AG08396 (cell line): ENCODE results near the gene PTGER2.

Source experiments
- DNase-seq: peaks from one replicate; pipeline ENCODE4 v3.0.0; 2012; ENCODE audit warnings: low spot score, mixed read lengths

The PTGER2 gene

GRCh38 chr14:52305014-52305413 lies 9.1 kb upstream of the PTGER2 start:
- no peak for DNase-seq

GRCh38 chr14:52307376-52307775 lies 6.7 kb upstream of the PTGER2 start:
- DNase-seq = no peak

- no peak for DNase-seq
Measured at GRCh38 chr14:52307905-52308304, 6.2 kb upstream of the PTGER2 start.

- DNase-seq = no peak
Measured at GRCh38 chr14:52310541-52310940, 3.6 kb upstream of the PTGER2 start.

GRCh38 chr14:52312931-52313355 lies 1.2 kb upstream of the PTGER2 start:
- peak; percentile 36 for DNase-seq

GRCh38 chr14:52313462-52313861 lies 650 bp upstream of the PTGER2 start:
- DNase-seq = no peak

GRCh38 chr14:52314595-52315354 lies 663 bp downstream of the PTGER2 start:
- peak; percentile 39 for DNase-seq

- DNase-seq = peak; percentile 30
Measured at GRCh38 chr14:52315355-52315718, 1.2 kb downstream of the PTGER2 start.

GRCh38 chr14:52318062-52318461 lies 4.0 kb downstream of the PTGER2 start:
- DNase-seq = no peak

GRCh38 chr14:52318826-52319645 lies 4.9 kb downstream of the PTGER2 start:
- no peak for DNase-seq

- no peak for DNase-seq
Measured at GRCh38 chr14:52319919-52320318, 5.8 kb downstream of the PTGER2 start.

GRCh38 chr14:52325126-52325525 lies 11.0 kb downstream of the PTGER2 start:
- DNase-seq = no peak

GRCh38 chr14:52325630-52326029 lies 11.5 kb downstream of the PTGER2 start:
- no peak for DNase-seq

- no peak for DNase-seq
Measured at GRCh38 chr14:52327374-52328226, 13.5 kb downstream of the PTGER2 start.

GRCh38 chr14:52328276-52328675 lies 14.2 kb downstream of the PTGER2 start:
- DNase-seq = no peak

GRCh38 chr14:52329678-52330369 lies 15.7 kb downstream of the PTGER2 start:
- DNase-seq = no peak

- no peak for DNase-seq
Measured at GRCh38 chr14:52332269-52332668, 18.2 kb downstream of the PTGER2 start.

- no peak for DNase-seq
Measured at GRCh38 chr14:52333108-52333507, 19.0 kb downstream of the PTGER2 start.

- DNase-seq = no peak
Measured at GRCh38 chr14:52333823-52334657, 19.9 kb downstream of the PTGER2 start.

GRCh38 chr14:52336241-52336640 lies 22.1 kb downstream of the PTGER2 start:
- DNase-seq = no peak
